BE2C (cell line): ENCODE results near the gene POLR3H.

Source experiments
- DNase-seq: peaks from one replicate; pipeline ENCODE4 v3.0.0-alpha.2; 2020
- H3K27me3 ChIP-seq: fragments of 250-450 bp; sonication (Bioruptor Pico); 2 replicates; pipeline ENCODE4 v1.5.1; 2020; ENCODE audit warnings: mild to moderate bottlenecking
- H3K36me3 ChIP-seq: fragments of 250-450 bp; sonication (Bioruptor Pico); 2 replicates; pipeline ENCODE4 v1.5.1; 2020; ENCODE audit warnings: mild to moderate bottlenecking
- H3K4me1 ChIP-seq: fragments of 250-450 bp; sonication (Bioruptor Pico); 2 replicates; pipeline ENCODE4 v1.5.1; 2020
- H3K4me3 ChIP-seq: 2 replicates; pipeline ENCODE4 v1.5.1; 2011; ENCODE audit warnings: low read depth, low read length
- H3K9me3 ChIP-seq: fragments of 250-450 bp; sonication (Bioruptor Pico); 2 replicates; pipeline ENCODE4 v1.5.1; 2020
- TF ChIP-seq, protein P1 (sequence below): IDR thresholded peaks from 2 replicates; pipeline ENCODE4 v1.5.1; 2012; ENCODE audit warnings: mild to moderate bottlenecking, low read depth, low read length

POLR3H gene

DNA sequence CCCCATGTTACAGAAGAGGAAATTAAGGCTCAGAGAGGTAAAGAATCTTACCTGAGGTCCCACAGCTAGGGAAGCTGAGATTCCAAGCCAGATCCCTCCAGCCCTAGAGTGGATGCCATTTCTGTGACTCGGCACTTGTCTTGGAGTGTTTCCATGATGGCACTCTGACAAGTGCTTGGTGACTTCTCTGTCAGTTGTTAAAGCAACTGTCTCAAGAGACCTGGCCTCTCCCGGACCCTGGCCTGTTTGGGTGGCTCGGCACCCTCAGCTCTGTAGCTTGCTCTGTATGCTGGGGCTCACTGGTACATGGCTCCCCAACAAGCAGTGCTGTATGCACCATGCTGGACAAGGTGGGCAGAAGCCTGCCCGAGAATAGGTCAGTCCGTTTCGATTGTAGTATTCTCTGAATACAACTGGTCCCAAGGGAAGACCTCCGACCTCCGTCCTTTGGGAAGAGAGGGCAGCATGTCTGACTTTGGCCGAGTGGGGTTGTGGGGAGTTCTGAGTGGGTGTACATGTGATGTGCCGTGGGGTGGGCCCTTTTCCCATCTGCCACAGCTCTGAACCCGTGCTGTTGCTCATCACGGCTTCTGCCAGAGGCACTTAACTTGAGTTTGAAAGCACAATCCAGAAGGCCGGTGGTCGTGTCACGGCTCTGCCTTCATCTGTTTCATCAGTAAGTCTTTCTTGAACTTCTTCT is 63.0 kb downstream of the POLR3H start:
- H3K27me3 ChIP-seq: no peaks in the 10 kb centered on the region
- TF ChIP-seq, protein P1, sequence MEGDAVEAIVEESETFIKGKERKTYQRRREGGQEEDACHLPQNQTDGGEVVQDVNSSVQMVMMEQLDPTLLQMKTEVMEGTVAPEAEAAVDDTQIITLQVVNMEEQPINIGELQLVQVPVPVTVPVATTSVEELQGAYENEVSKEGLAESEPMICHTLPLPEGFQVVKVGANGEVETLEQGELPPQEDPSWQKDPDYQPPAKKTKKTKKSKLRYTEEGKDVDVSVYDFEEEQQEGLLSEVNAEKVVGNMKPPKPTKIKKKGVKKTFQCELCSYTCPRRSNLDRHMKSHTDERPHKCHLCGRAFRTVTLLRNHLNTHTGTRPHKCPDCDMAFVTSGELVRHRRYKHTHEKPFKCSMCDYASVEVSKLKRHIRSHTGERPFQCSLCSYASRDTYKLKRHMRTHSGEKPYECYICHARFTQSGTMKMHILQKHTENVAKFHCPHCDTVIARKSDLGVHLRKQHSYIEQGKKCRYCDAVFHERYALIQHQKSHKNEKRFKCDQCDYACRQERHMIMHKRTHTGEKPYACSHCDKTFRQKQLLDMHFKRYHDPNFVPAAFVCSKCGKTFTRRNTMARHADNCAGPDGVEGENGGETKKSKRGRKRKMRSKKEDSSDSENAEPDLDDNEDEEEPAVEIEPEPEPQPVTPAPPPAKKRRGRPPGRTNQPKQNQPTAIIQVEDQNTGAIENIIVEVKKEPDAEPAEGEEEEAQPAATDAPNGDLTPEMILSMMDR: no peak
- H3K9me3 ChIP-seq: no peaks in the 10 kb centered on the region
- no peaks in the 10 kb centered on the region; the same call in 1 of the 2 replicates for H3K36me3 ChIP-seq
- no peak overlapping the region for H3K4me3 ChIP-seq
- H3K4me1 ChIP-seq: no peaks in the 10 kb centered on the region
- DNase-seq: no peak

DNA sequence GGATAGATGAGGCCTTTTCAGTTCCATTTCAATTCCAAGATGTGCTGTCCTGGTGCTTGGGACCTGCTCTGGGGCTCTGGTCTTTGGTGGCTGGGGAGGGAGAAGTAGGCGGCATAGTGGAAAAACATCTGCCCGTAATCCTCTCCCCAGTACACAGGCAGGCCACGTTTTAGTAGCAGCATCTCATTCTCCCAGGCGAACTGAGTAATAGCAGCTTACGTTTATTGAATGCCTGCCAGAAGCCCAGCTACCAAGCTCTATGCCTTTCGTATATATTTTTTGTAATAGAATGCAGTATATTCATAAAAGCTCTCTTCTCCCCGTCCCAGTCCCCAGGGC is 63.9 kb downstream of the POLR3H start:
- DNase-seq: no peak
- Histone ChIP-seq H3K36me3 (no peaks in the 10 kb centered on the region; the same call in 1 of the 2 replicates), H3K9me3 (no peaks in the 10 kb centered on the region), H3K27me3 (no peaks in the 10 kb centered on the region), H3K4me1 (no peaks in the 10 kb centered on the region), H3K4me3 (no peak overlapping the region)
- TF ChIP-seq, protein P1: no peak

GRCh38 chr22:41479671-41480396 is 64.4 kb downstream of the POLR3H start:
- TF ChIP-seq, protein P1: no peak
- no peaks in the 10 kb centered on the region for H3K27me3 ChIP-seq
- H3K9me3 ChIP-seq: no peaks in the 10 kb centered on the region
- DNase-seq: no peak
- no peak overlapping the region for H3K4me3 ChIP-seq
- H3K36me3 ChIP-seq: no peaks in the 10 kb centered on the region; the same call in 1 of the 2 replicates
- H3K4me1 ChIP-seq: no peaks in the 10 kb centered on the region

GRCh38 chr22:41478891-41479521 is 65.3 kb downstream of the POLR3H start:
- Histone ChIP-seq H3K4me1 (no peaks in the 10 kb centered on the region), H3K4me3 (no peak overlapping the region), H3K36me3 (no peaks in the 10 kb centered on the region; the same call in 1 of the 2 replicates), H3K9me3 (no peaks in the 10 kb centered on the region), H3K27me3 (no peaks in the 10 kb centered on the region)
- TF ChIP-seq, protein P1: no peak
- peak; percentile 19 for DNase-seq

DNA sequence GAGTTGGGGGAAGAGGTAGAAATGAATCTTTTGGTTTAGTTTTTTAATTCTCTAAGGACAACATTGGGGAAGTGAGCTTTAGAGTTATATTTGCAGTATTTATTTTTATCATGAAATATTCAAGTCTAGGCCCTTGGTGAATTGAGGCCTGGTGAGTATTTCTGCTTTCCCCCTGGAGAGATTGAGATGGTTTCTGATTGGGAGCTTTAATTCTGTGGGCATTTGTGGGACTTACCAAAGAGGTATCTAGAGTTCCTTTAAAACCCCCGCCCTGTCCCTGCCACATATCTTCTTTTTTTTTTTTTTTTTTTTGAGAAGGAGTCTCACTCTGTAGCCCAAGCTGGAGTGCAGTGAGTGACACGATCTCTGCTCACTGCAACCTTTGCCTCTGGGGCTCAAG is 65.8 kb downstream of the POLR3H start:
- no peak for DNase-seq
- no peaks in the 10 kb centered on the region for H3K4me1 ChIP-seq
- no peaks in the 10 kb centered on the region for H3K27me3 ChIP-seq
- no peak overlapping the region for H3K4me3 ChIP-seq
- TF ChIP-seq, protein P1: no peak
- no peaks in the 10 kb centered on the region for H3K9me3 ChIP-seq
- no peaks in the 10 kb centered on the region; the same call in 1 of the 2 replicates for H3K36me3 ChIP-seq
